GM12878 (cell line): Measurements from ENCODE around the gene CORO1C.

Experiments used
- FOXM1 ChIP-seq: IDR thresholded peaks from 2 replicates; pipeline ENCODE4 v1.6.1; 2012; ENCODE audit warnings: low read depth, mild to moderate bottlenecking, inconsistent platforms, low read length, moderate library complexity
- TF ChIP-seq, protein P1 (sequence below): fragments of 450-650 bp; formaldehyde crosslinking; IDR thresholded peaks from 2 replicates; pipeline ENCODE4 v1.4.0; 2022; ENCODE audit warnings: mild to moderate bottlenecking, moderate library complexity
- TF ChIP-seq, protein P2 (sequence below), 3 experiments: IDR thresholded peaks in 2 of 3; conservative IDR thresholded peaks in 1 of 3; 2 replicates each; pipeline ENCODE4 v1.5.1; 2011; ENCODE audit warnings: low read depth in 3 of 3, low read length in 3 of 3, mild to moderate bottlenecking in 3 of 3, control low read depth in 2 of 3, moderate library complexity in 2 of 3, inconsistent platforms in 1 of 3, mixed read lengths in 1 of 3; ENCODE audit not compliant: control insufficient read depth in 2 of 3, insufficient read depth in 1 of 3; ENCODE audit errors: extremely low read depth in 1 of 3

GRCh38 chr12:108745641-108746040 lies 14.3 kb upstream of the CORO1C start:
- TF ChIP-seq, protein P1, sequence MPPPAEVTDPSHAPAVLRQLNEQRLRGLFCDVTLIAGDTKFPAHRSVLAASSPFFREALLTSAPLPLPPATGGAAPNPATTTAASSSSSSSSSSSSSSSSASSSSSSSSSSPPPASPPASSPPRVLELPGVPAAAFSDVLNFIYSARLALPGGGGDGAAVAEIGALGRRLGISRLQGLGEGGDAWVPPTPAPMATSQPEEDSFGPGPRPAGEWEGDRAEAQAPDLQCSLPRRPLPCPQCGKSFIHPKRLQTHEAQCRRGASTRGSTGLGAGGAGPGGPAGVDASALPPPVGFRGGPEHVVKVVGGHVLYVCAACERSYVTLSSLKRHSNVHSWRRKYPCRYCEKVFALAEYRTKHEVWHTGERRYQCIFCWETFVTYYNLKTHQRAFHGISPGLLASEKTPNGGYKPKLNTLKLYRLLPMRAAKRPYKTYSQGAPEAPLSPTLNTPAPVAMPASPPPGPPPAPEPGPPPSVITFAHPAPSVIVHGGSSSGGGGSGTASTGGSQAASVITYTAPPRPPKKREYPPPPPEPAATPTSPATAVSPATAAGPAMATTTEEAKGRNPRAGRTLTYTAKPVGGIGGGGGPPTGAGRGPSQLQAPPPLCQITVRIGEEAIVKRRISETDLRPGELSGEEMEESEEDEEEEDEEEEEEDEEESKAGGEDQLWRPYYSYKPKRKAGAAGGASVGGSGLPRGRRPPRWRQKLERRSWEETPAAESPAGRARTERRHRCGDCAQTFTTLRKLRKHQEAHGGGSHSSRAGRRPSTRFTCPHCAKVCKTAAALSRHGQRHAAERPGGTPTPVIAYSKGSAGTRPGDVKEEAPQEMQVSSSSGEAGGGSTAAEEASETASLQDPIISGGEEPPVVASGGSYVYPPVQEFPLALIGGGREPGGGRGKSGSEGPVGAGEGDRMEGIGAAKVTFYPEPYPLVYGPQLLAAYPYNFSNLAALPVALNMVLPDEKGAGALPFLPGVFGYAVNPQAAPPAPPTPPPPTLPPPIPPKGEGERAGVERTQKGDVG (CRISPR knock-in tag): no peak
- TF ChIP-seq, protein P2, sequence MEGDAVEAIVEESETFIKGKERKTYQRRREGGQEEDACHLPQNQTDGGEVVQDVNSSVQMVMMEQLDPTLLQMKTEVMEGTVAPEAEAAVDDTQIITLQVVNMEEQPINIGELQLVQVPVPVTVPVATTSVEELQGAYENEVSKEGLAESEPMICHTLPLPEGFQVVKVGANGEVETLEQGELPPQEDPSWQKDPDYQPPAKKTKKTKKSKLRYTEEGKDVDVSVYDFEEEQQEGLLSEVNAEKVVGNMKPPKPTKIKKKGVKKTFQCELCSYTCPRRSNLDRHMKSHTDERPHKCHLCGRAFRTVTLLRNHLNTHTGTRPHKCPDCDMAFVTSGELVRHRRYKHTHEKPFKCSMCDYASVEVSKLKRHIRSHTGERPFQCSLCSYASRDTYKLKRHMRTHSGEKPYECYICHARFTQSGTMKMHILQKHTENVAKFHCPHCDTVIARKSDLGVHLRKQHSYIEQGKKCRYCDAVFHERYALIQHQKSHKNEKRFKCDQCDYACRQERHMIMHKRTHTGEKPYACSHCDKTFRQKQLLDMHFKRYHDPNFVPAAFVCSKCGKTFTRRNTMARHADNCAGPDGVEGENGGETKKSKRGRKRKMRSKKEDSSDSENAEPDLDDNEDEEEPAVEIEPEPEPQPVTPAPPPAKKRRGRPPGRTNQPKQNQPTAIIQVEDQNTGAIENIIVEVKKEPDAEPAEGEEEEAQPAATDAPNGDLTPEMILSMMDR (IDR thresholded peaks at IDR 0.05 in 2 of 3, conservative IDR thresholded peaks at IDR 0.05 in 1 of 3; ENCODE audit: control insufficient read depth in 2 of 3, extremely low read depth in 1 of 3, insufficient read depth in 1 of 3, low read depth in 3 of 3, low read length in 3 of 3): no peak
- no peak for TF ChIP-seq FOXM1
